Measurements from ENCODE around the gene COPZ2. TPM values are rescaled to one million over a fixed set of nuclear protein-coding genes. Genes with fewer than 3 reads are reported as not detected.
A peak's percentile ranks its signal among the peaks of the same experiment; 100 is the strongest.
"Not testable (repeated sequence)": the region's sequence is repeated elsewhere in the genome, so short reads cannot be mapped to it uniquely, and the experiment has no call there.

Gene COPZ2
- total RNA-seq, 1 donor from 2014 or later: 3.3 TPM

DNA sequence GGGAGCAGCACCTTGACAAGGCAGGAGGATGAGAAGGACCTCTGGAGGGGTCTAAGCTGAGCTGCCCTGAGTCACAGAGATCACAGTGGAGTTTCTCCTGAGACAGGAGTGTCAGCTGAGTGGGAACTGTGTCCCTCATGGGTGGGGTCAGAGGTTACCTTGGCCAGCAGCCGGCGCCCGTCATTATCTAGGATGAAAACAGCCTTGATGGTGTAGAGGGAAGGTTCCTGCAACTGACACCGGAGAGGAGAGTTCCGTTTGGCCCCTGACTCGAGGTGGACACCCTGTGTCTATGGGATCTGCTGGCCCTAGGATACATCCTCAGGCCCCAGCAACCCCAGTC, 933 bp downstream of the COPZ2 start:
- FAIRE-seq (no peak), DNase-seq (ENCODE audit: low spot score in 2 of 2) (no peak)

DNA sequence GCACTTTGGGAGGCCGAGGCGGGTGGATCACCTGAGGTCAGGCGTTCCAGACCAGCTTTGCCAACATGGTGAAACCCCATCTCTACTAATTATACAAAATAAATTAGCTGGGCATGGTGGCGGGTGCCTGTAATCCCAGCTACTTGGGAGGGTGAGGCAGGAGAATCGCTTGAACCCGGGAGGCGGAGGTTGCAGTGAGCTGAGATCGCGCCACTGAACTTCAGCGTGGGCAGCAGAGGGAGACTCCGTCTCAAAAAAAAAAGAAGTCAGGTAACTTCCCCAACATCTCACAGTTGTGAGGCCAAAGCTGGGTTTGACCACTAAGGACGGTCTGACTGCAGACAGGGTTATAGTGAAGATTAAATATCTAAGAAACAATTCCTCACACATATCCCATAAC, 2.9 kb downstream of the COPZ2 start:
- not testable (repeated sequence) for DNase-seq (ENCODE audit: low spot score in 2 of 2); FAIRE-seq

DNA sequence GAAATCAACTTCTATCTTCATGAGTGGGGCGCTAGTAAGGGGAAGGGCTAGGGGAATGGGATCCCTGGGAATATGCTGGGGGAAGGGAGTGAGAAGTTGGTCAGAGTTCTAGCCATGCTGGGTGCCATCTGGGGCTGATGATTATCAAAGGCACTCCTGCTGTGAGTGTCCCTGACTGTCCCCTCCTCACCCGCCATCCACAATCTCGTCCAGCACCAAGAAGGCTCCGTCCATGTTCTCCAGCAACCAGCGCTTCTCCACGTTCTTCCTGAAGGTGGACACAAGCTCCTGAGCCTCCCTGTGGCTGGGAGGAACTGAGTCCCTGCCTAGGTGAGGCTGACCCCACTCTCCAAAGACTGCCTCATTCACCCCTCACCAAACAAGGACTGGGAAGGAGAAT, 5.6 kb downstream of the COPZ2 start:
- FAIRE-seq (no peak), DNase-seq (ENCODE audit: low spot score in 2 of 2) (no peak)

DNA sequence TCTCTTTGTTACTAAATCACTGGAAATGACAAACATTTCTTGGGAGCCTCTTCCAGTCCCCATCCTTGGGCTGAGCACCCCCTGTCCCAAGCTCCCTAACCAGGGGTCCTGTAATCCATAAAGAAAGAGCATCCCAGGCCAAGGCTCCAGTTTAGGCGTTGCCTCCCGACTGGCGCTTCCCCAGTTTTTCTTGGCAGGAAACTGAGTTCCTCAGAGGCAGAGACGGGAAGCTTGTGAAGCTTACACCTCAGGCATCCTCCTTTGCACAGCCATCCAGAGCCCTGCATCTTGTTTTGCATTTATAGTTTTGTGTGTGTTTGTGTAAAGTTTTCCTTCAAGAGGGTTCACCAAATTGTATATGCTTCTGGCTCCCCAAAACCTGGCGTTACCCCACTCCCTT, 7.1 kb downstream of the COPZ2 start:
- no peak for FAIRE-seq
- no peak for DNase-seq (ENCODE audit: low spot score in 2 of 2)

DNA sequence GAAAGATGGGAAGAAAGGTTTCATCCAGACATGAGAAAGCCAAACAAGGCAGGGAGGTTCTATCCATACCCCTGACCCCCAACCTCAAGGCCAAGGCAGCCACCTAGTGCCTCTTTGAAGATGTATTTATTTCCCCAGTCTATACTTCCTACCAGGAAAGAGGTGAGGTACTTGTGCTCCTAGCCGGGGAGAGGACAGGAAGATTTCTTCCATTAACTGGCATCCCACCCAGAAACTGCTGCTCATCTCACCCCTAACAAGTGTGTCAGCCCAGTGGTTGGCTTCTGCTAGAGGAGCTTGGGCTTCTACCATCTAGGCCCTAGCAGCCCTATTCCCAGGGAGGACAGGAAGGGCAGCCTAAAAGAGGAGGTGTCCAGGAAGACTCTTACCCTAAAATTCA, 8.9 kb downstream of the COPZ2 start:
- FAIRE-seq (no peak), DNase-seq (ENCODE audit: low spot score in 2 of 2) (no peak)

DNA sequence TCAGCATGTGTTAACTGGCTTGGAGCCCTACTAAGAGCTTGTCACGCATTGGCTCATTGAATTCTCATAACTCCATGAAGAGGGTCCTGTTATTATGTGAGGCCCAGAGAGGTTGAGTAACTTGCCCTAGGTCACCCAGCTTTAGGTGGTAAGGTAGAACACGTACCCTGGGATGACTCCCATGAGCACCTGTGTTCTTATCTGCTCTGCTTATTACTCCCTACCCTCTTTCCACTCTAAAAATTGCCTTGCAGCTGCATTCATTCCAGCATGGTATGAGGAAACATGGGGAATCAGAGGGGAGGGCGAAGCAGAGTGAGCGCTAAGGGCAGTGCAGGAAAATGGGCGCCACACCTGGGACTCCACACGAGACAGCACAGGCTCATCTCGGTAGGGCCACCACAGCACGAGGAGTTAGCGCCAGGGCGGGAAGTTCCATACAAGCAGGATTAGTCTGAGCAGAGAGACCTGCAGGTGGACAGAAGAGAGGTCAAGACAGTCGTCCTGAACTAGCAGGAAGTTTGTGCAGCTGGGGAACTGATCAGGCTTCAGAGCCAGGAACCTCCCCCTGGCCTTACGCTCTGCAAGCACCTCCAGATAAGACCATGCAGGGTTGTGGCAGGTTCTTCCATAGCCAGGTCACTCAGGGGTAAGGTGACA, 10.1 kb downstream of the COPZ2 start:
- no peak for DNase-seq (ENCODE audit: low spot score in 2 of 2)
- no peak for FAIRE-seq

- DNase-seq (ENCODE audit: low spot score in 2 of 2) (peak; percentile 71 to 83), FAIRE-seq (no peak)
Observed at GRCh38 chr17:48026502-48027321, 10.9 kb downstream of the COPZ2 start.

DNA sequence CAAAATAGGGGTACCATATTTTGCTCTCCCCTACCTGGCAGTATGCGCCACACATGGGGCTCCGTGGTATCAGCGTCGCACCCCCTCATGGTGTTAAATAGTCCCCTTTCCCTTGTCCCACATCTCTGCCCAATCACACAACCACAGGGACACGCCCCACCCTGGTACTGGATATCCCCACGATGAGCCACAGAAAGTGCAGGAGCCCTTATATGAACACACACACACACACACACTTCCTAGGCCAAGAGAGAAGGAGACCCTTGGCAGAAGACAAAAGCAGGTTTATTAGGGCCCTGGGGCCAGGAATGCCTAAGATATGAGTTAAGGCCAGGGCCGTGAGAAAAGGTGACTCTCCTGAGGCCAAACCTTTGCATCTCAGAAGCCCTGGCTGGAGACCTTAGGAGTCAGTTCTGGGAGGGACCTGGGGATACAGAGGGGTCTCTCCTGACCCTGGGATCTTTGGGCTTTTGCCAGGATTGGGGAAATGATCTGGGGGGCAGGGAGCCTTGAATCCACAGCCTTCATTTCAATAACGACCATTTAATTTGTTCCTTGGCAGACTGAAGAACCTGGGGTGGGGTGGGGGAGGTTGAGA, 11.6 kb downstream of the COPZ2 start:
- FAIRE-seq: no peak
- no peak for DNase-seq (ENCODE audit: low spot score in 2 of 2)

- peak; percentile 93 to 96 for DNase-seq (ENCODE audit: low spot score in 2 of 2)
- FAIRE-seq: no peak
Observed at GRCh38 chr17:48025040-48025903, 12.3 kb downstream of the COPZ2 start.

- DNase-seq (ENCODE audit: low spot score in 2 of 2) (no peak), FAIRE-seq (no peak)
Observed at GRCh38 chr17:48024149-48025039, 13.2 kb downstream of the COPZ2 start.

DNA sequence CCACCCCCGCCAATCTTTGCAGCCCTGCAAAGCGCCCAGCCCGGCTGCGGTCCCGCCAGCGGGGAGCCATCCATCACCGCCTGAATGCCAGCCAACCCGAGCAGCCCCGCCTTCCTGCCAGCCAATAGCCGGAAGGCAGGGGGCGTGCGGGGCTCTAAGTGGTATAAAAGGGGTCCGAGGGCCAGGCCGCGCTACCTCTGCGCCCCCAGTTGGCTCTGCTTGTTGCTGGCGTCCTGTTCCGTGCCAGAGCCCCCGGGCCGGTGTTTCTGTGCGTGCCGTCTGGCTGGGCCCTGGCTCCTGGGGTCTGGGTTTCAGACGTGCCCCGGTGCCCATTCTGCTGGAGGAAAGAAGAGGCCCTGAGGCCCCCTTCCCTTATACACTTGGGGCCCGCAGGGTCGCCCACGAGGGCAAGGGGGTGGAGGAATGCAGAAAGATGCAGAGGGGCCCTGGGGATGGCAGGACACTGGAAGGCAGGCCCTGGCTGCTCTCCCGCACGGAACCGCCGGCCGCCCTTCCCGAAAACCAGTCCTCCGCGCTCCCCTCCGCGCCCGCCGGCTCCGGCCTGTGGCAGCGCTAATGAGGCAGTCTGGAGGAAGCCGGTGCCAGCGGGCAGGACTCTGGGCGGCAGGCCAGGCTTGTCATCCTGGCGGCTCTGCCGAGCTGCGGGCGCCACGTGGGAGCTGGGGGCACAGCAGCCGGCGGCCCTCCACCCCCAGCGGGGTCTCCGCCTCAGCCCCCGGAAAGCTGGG, 14.0 kb downstream of the COPZ2 start:
- DNase-seq (ENCODE audit: low spot score in 2 of 2) (peak; percentile 76 to 80), FAIRE-seq (no peak)

GRCh38 chr17:48022901-48023300, 14.7 kb downstream of the COPZ2 start:
- DNase-seq (ENCODE audit: low spot score in 2 of 2) (no peak), FAIRE-seq (no peak)

GRCh38 chr17:48021934-48022333, 15.7 kb downstream of the COPZ2 start:
- no peak for DNase-seq (ENCODE audit: low spot score in 2 of 2)
- FAIRE-seq: no peak

- not testable (repeated sequence) for DNase-seq (ENCODE audit: low spot score in 2 of 2); FAIRE-seq
Observed at GRCh38 chr17:48017817-48018158, 19.8 kb downstream of the COPZ2 start.

- no peak for DNase-seq (ENCODE audit: low spot score in 2 of 2)
- FAIRE-seq: no peak
Observed at GRCh38 chr17:48016112-48016511, 21.5 kb downstream of the COPZ2 start.

DNA sequence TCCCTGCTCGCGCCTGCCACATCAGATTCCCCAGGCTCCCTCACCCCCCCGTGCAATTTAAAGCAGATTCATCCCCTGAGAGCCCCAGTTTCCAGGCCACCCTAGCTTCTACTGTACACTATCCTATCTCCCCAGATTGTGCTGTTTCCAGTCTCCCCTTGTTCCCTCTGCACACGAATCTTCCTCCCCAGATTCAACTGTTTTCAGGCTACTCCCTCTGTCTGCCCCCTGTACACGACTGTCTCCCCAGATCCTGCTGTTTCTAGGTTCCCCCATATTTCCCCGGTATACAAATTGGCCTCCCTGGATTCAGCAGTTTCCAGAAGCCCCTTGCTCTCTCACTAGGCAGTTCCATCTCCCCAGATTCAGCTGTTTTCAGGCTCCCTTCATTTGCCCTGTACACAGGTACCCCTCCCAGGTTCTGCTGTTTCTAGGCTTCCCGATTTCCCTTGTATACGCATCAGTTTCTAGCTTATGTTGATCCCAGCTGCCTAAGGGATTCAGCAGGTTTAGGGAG, 22.9 kb downstream of the COPZ2 start:
- FAIRE-seq: no peak
- no peak for DNase-seq (ENCODE audit: low spot score in 2 of 2)

GRCh38 chr17:48013876-48014594, 23.6 kb downstream of the COPZ2 start:
- DNase-seq (ENCODE audit: low spot score in 2 of 2) (no peak), FAIRE-seq (no peak)

- FAIRE-seq: no peak
- DNase-seq (ENCODE audit: low spot score in 2 of 2): no peak
Observed at GRCh38 chr17:48012654-48013053, 24.9 kb downstream of the COPZ2 start.

Data from frontal cortex (tissue), 4 donors.